IPS-20b (cell line): Measurements from ENCODE around the gene TANGO2.

Experiments
- H3K27ac ChIP-seq: one replicate; pipeline ENCODE4 v1.5.1; 2013; ENCODE audit warnings: low read length
- H3K27me3 ChIP-seq: 2 replicates; pipeline ENCODE4 v1.6.1; 2013; ENCODE audit warnings: mild to moderate bottlenecking, low read length, inconsistent platforms; ENCODE audit not compliant: insufficient read depth
- H3K36me3 ChIP-seq: 2 replicates; pipeline ENCODE4 v1.6.1; 2013; ENCODE audit warnings: low read depth, mild to moderate bottlenecking, inconsistent platforms, low read length, moderate library complexity; ENCODE audit not compliant: insufficient read depth
- H3K4me1 ChIP-seq: 2 replicates; pipeline ENCODE4 v1.6.1; 2013; ENCODE audit warnings: mild to moderate bottlenecking, control low read depth, inconsistent platforms, low read length, moderate library complexity; ENCODE audit not compliant: insufficient read depth
- H3K4me3 ChIP-seq: 2 replicates; pipeline ENCODE4 v1.5.1; 2013; ENCODE audit warnings: mild to moderate bottlenecking, low read length, inconsistent platforms
- H3K9ac ChIP-seq: 2 replicates; pipeline ENCODE4 v1.6.1; 2013; ENCODE audit warnings: low read depth, mild to moderate bottlenecking, inconsistent platforms, low read length, moderate library complexity
- H3K9me3 ChIP-seq: 2 replicates; pipeline ENCODE4 v1.6.1; 2013; ENCODE audit warnings: mild to moderate bottlenecking, low read depth, low read length, inconsistent platforms; ENCODE audit not compliant: insufficient read depth

Gene TANGO2

GRCh38 chr22:20019661-20020532 is 1.0 kb upstream of the TANGO2 start:
- Histone ChIP-seq H3K27me3 (peaks cover 53% of the 10 kb centered on the region), H3K4me3 (peak overlapping the region; percentile 74), H3K4me1 (peaks cover 3% of the 10 kb centered on the region), H3K9me3 (no peaks in the 10 kb centered on the region), H3K27ac (no peak overlapping the region), H3K36me3 (no peaks in the 10 kb centered on the region), H3K9ac (no peak overlapping the region)

- H3K9ac ChIP-seq = peak overlapping the region; percentile 54; the same call in 1 of the 2 replicates
- peak overlapping the region; percentile 91 for H3K4me3 ChIP-seq
- no peak overlapping the region for H3K27ac ChIP-seq
- no peaks in the 10 kb centered on the region for H3K9me3 ChIP-seq
- H3K4me1 ChIP-seq = peaks cover 3% of the 10 kb centered on the region
- H3K27me3 ChIP-seq = peaks cover 38% of the 10 kb centered on the region
- no peaks in the 10 kb centered on the region for H3K36me3 ChIP-seq
These were observed 579 bp downstream of the TANGO2 start for GRCh38 chr22:20021196-20022181.

- Histone ChIP-seq H3K27me3 (peaks cover 32% of the 10 kb centered on the region), H3K4me1 (peaks cover 1% of the 10 kb centered on the region), H3K9ac (no peak overlapping the region), H3K4me3 (no peak overlapping the region), H3K36me3 (no peaks in the 10 kb centered on the region), H3K9me3 (no peaks in the 10 kb centered on the region), H3K27ac (no peak overlapping the region)
These were observed 1.5 kb downstream of the TANGO2 start for GRCh38 chr22:20022231-20022977.

- Histone ChIP-seq H3K9ac (no peak overlapping the region), H3K36me3 (no peaks in the 10 kb centered on the region), H3K27me3 (peaks cover 25% of the 10 kb centered on the region), H3K27ac (no peak overlapping the region), H3K9me3 (no peaks in the 10 kb centered on the region), H3K4me1 (no peaks in the 10 kb centered on the region), H3K4me3 (no peak overlapping the region)
These were observed 2.2 kb downstream of the TANGO2 start for GRCh38 chr22:20022978-20023613.

GRCh38 chr22:20024225-20024624 is 3.3 kb downstream of the TANGO2 start:
- H3K9me3 ChIP-seq = no peaks in the 10 kb centered on the region
- H3K4me1 ChIP-seq = no peaks in the 10 kb centered on the region
- no peak overlapping the region for H3K27ac ChIP-seq
- H3K36me3 ChIP-seq = no peaks in the 10 kb centered on the region
- no peak overlapping the region for H3K4me3 ChIP-seq
- no peak overlapping the region for H3K9ac ChIP-seq
- H3K27me3 ChIP-seq = peaks cover 13% of the 10 kb centered on the region

GRCh38 chr22:20024650-20025397 is 3.9 kb downstream of the TANGO2 start:
- no peak overlapping the region for H3K4me3 ChIP-seq
- no peaks in the 10 kb centered on the region for H3K36me3 ChIP-seq
- no peak overlapping the region for H3K27ac ChIP-seq
- H3K9me3 ChIP-seq = no peaks in the 10 kb centered on the region
- no peak overlapping the region for H3K9ac ChIP-seq
- H3K4me1 ChIP-seq = no peaks in the 10 kb centered on the region
- H3K27me3 ChIP-seq = peaks cover 7% of the 10 kb centered on the region

GRCh38 chr22:20025401-20026203 is 4.7 kb downstream of the TANGO2 start:
- H3K36me3 ChIP-seq = no peaks in the 10 kb centered on the region
- no peak overlapping the region for H3K27ac ChIP-seq
- H3K4me3 ChIP-seq = no peak overlapping the region
- no peaks in the 10 kb centered on the region; the same call in 1 of the 2 replicates for H3K27me3 ChIP-seq
- no peaks in the 10 kb centered on the region for H3K9me3 ChIP-seq
- no peak overlapping the region for H3K9ac ChIP-seq
- H3K4me1 ChIP-seq = no peaks in the 10 kb centered on the region

GRCh38 chr22:20026204-20026908 is 5.4 kb downstream of the TANGO2 start:
- H3K27ac ChIP-seq = no peak overlapping the region
- no peak overlapping the region for H3K4me3 ChIP-seq

GRCh38 chr22:20026996-20027601 is 6.2 kb downstream of the TANGO2 start:
- Histone ChIP-seq H3K27ac (no peak overlapping the region), H3K9ac (no peak overlapping the region), H3K9me3 (no peaks in the 10 kb centered on the region), H3K27me3 (no peaks in the 10 kb centered on the region), H3K4me3 (no peak overlapping the region), H3K36me3 (no peaks in the 10 kb centered on the region), H3K4me1 (no peaks in the 10 kb centered on the region)

More at GRCh38 chr22:20026204-20026908, 5.4 kb downstream of the TANGO2 start:
- H3K9ac ChIP-seq = no peak overlapping the region
- H3K4me1 ChIP-seq = no peaks in the 10 kb centered on the region
- no peaks in the 10 kb centered on the region for H3K9me3 ChIP-seq
- no peaks in the 10 kb centered on the region for H3K27me3 ChIP-seq
- no peaks in the 10 kb centered on the region for H3K36me3 ChIP-seq
